OCI-LY7 (cell line): Measurements from ENCODE around the gene SPESP1.

Source experiments
- CTCF ChIP-seq: fragments of 200-600 bp; sonication (generic); conservative IDR thresholded peaks from 2 replicates; pipeline ENCODE4 v1.5.1; 2014; ENCODE audit warnings: mild to moderate bottlenecking, antibody characterized with exemption, low read length, moderate library complexity, mixed read lengths
- EZH2phosphoT487 ChIP-seq: fragments of 200-600 bp; sonication (generic); IDR thresholded peaks from 2 replicates; pipeline ENCODE4 v1.6.1; 2018; ENCODE audit warnings: low read depth, borderline replicate concordance, mild to moderate bottlenecking, mixed run types, antibody characterized with exemption, low read length, moderate library complexity, mixed read lengths

- TF ChIP-seq CTCF (no peak), EZH2phosphoT487 (no peak)
Measured at GRCh38 chr15:68887120-68887519, 43.2 kb upstream of the SPESP1 start.
